Neural progenitor cell (in vitro differentiated cells): ENCODE results near the gene GSE1.

ENCODE experiments used
- CTCF ChIP-seq: fragments of 200-600 bp; sonication (generic); IDR thresholded peaks from 2 replicates; pipeline ENCODE4 v1.5.1; 2017; ENCODE audit warnings: antibody characterized with exemption, mild to moderate bottlenecking
- EZH2 ChIP-seq: fragments of 200-600 bp; sonication (generic); IDR thresholded peaks from 2 replicates; pipeline ENCODE4 v1.6.1; 2017; ENCODE audit warnings: antibody characterized with exemption, mild to moderate bottlenecking, moderate library complexity

GRCh38 chr16:85608887-85609286 is 4.2 kb upstream of the GSE1 start:
- TF ChIP-seq EZH2 (no peak), CTCF (no peak)
